OCI-M1 (cell line): ENCODE results near the gene BCKDHB.
"Not testable (repeated sequence)": the region's sequence is repeated elsewhere in the genome, so short reads cannot be mapped to it uniquely, and the experiment has no call there.

ENCODE experiments used
- DNase-seq: peaks from one replicate; lab custom pipeline; 2025; lab: John Stamatoyannopoulos, UW

BCKDHB gene

DNA sequence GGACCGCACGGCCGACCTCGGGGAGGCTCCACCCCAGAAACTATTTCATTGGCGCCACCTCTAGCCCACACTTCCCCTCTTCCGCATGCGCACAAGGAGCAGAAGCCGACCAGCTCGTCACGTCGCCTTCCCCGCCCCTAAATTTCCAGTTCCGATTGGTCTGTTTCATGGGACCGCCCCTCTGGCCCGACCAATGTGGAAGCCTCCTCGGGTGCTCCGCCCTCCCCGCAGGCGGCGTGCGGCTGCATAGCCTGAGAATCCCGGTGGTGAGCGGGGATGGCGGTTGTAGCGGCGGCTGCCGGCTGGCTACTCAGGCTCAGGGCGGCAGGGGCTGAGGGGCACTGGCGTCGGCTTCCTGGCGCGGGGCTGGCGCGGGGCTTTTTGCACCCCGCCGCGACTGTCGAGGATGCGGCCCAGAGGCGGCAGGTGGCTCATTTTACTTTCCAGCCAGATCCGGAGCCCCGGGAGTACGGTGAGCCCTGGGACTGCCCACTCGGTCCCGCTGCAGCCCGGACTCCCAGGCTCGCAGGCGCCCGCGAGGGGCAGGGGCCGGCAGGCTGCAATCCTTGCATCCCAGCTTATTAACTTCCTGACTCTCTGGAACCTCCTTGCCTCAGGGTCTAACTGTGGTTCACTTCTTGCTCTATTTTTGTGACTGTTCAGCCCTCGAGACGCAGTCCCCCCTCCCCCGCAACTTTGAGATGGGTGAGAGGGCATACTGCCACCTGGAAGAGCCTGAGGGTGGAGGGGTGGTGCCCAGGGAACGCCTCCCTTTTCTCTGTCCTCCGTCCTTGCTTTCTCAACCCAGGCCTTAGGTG is at the start of gene BCKDHB:
TSS of gene BCKDHB (plus strand) at position 254 of the 818 bp plus-strand sequence. CDS start at position 277, 23 bp downstream.
- peak; percentile 100 for DNase-seq

DNA sequence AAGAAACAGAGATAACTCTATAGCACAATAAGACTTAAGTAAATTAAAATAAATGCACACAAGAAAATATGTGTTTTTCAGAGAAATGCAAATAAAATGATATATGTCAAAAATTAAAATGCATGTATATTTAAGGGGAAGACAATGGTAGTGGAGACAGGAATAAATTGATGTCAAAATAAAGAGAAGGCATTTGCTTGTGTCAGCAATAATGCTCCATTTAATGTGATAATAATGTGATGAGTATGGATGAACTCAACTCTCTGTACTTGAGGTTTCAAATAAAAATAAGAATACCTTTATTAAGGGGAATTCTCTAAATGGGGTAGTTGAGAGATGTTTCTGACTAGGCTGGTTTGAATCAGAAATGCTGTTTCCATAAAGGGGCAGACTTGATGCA is 45.7 kb upstream of the BCKDHB start:
- no peak for DNase-seq

GRCh38 chr6:80068146-80068545 is 38.3 kb upstream of the BCKDHB start:
- not testable (repeated sequence) for DNase-seq

DNA sequence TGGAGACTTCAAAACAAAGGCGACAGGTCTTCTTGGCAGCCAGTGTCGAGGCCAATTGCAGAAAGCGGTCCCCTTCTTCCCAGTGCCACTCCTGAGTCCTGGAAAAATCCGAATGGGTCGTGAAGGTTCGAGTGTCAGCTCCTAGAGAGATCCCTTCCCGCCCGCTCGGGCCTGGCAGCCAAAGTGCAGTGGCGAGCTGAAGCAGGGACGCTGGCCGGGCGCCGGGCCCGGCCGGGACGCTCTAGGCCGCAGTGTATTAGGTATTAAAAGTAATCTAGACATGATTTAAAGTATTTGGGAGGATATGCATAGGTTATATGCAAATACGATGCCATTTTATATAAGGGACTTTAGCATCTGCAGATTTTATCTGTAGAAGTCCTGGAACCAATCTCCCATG is 36.0 kb upstream of the BCKDHB start:
- DNase-seq = not testable (repeated sequence)

DNA sequence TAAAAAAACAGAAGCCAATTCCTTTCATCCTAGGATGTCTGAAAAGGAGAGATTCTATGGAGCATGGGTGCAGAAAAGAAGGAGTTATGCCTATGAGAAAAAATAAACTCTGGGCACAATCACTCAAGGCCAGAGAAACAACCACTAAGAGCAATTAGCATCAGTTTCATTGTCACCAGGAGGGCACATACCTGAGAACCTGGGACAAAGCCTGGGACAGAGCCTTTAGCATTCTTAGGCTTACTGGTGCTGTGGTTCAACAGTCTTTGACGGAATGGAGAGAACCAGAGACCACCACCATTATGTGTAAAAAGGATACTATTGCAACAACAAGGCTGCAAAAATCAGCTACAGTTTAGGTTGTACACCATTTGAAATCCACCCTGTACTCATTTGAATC is 29.4 kb upstream of the BCKDHB start:
- DNase-seq = no peak

GRCh38 chr6:80088637-80089036 is 17.8 kb upstream of the BCKDHB start:
- DNase-seq = no peak

DNA sequence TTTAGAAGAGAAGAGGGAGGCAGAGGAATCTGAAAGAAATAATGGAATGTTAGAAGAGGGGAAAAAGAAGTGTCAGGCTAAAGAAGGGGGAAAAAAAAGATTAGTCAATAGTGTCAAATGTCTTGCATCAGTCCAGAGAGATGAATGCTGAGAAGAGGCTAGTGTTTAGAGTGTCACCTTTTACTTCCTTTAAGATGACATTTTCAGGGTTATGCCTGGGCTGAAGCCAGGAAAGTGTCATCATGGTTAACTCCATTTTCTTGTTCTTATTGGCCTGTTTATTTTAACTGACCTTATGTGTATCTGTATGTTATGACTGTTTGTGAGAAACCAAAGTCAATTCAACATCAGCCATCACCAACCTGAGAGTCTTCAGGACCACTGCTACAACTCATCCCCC is 15.0 kb upstream of the BCKDHB start:
- DNase-seq = no peak

DNA sequence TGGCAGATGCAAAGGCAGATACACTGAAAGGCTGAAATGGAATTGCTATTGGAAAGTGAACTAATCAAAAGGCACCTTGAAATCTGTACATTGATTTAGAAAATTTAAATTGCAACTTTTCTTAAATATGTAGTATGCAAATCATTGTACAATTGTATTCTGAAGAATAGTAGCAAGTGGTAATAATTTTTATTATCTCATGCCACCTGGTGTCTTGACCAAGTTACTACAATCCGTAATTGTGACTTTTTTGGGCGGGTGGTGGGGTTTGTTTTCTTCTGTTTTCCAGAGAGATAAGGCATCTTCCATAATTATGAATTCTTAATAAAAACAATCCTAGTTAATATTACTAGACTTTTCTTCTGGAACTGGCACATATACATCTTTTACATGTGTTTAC is 12.5 kb upstream of the BCKDHB start:
- peak; percentile 66 for DNase-seq

DNA sequence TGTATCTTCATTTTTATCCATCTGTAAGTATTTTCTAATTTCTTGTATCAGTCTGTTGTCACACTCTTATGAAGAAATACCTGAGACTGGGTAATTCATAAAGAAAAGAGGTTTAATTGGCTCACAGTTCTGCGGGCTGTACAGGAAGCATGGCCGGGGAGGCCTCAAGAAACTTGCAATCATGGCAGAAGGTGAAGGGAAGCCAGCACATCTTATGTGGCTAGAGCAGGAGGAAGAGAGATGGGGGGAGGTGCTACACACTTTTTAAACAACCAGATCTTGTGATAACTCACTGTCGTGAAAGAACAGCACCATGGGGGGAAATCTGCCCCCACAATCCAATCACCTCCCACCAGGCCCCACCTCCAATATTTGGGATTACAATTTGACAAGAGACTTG is 10.9 kb upstream of the BCKDHB start:
- DNase-seq = no peak

DNA sequence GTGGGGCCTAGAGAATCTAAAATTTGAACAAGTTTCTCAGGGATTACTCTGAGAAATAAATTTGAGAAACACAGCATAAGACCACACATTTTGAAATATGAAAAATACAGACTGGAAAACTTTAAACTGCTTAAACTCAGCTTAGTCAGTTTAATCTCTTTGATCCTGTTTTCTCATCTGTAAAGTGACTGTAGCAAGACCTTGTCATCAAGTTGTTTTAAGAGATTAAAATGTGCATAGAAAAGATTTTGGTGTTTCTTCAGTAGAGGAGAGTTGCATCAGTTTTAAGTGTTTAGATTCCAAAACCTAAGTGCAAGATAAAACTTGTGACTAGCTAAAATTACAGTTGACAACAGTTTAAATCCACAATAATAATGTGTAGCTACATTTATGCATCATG is 8.1 kb upstream of the BCKDHB start:
- peak; percentile 25 for DNase-seq

GRCh38 chr6:80104520-80104919 is 2.0 kb upstream of the BCKDHB start:
- no peak for DNase-seq

- DNase-seq = no peak
Observed at GRCh38 chr6:80105972-80106417, 476 bp upstream of the BCKDHB start.

- peak; percentile 49 for DNase-seq
Observed at GRCh38 chr6:80122576-80122975, 16.1 kb downstream of the BCKDHB start.

- DNase-seq = no peak
Observed at GRCh38 chr6:80126657-80127345, 20.3 kb downstream of the BCKDHB start.

DNA sequence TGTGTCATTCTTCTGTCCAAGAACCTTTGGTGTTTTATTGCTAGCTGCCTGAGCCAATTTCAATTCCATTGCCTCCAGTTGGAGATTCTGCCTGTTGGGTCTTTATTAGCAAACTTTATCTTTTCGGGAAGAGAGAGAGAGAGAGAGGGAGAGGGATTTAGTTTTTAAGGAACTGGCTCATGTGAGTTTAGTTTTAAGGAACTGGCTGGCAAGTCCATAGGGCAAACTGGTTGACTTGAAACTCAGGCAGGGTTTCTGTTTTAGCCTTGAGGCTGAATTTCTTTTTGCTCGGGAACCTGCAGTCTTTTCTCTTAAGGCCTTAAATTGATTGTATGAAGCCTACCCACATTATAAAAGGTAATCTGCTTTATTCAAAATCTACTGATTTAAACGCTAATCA is 23.0 kb downstream of the BCKDHB start:
- DNase-seq = no peak

DNA sequence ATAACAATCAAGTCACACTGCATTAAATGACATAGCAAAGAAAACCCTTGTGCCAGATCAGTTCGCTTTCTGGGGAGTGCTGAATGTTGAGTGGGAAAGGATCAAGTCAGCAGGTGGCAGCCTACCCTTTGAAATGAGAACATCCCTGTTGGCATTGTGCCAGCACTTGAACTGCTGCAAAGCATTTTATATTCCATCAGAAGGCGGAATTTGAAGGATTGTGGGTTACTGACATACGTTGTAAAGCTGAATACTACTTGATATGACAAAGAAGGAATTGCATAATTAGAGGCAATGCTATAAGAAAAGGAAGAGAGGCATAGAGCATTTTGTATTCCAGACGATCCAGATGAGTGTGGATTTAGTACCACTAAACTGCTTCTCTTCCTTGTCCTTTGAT is 26.5 kb downstream of the BCKDHB start:
- DNase-seq = peak; percentile 71

DNA sequence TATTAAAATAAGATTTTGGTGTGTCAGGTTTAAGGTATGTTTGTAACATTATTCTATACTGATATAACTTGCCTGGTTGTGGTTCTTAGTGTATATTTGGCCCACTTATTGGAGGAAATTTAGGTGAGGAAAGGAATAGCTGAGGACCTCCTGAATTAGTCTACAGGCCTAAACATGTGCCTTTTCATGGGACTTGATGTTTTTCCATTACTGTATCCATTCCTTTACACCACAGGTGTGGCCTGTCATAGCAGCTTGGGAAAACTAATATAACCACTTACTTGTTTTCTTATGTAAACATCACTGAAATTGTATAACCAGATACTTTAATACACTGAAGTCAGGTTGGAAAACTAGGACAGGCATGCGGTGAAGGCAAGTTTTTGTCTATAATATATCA is 27.6 kb downstream of the BCKDHB start:
- DNase-seq = no peak

GRCh38 chr6:80142586-80142985 is 36.1 kb downstream of the BCKDHB start:
- no peak for DNase-seq

- DNase-seq = peak; percentile 41
Observed at GRCh38 chr6:80143419-80143937, 37.0 kb downstream of the BCKDHB start.

DNA sequence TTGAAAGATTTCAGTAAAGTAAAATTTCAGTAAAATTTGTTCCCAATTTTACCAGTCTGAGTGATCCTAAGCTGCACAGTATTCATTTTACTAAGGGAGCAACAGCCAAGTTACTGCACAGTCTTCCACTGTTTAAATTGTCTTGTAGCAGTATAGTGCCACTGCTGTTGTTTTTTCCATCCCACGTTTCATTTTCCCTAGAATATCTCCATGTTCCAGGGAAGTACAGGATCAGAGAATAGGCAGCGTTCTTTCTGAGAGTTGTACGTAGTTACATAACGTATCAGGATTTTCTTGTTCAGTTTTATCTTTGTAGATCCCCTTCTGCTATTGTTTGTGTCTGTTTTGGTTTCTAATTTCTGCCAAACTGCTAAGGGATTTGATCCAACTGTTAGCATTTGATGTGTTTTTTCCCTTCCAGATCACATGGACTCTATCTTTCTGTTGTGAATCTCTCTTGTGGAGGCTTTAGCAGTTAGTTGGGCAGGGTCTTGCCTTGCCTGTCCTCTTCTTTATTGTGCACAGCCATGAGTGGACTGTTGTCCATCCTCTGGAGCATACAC is 38.4 kb downstream of the BCKDHB start:
- no peak for DNase-seq

DNA sequence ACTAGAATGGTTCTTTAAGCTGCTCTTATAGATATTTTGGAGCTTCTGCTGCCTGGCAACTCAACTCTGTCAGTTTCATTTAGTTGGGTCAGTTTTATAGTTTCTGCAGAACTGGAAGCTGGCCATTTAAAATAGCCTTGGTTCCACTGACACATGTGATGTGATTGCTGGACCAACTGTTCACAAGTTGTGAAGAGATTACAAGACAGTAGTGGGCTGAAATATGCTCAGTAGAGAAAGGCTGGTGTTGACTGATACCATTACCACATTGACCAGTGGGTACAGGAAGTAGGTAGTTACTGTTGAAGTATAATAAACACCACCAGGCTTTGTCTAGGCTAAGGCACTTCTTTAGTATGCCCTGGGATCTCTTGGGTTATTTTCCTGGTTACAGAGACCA is 39.0 kb downstream of the BCKDHB start:
- DNase-seq = peak; percentile 82

DNA sequence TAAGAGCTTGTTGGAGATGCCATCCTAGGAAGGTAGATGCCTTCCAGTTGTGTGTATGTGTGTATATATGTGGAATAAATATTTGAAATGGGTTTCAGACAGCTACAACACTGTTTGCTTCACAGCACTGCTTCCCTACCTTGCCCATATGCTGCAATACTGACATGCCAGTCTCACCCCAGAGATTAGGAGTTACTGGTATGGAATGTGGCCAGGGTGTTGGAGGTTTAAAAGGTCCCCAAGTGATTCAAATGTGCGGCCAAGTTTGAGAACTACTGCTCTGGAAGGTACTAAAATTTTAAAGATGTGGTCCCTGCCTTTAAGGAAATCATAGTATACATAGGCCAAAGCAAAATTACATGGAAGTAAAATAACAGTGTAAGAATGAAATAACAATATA is 39.5 kb downstream of the BCKDHB start:
- DNase-seq = no peak

DNA sequence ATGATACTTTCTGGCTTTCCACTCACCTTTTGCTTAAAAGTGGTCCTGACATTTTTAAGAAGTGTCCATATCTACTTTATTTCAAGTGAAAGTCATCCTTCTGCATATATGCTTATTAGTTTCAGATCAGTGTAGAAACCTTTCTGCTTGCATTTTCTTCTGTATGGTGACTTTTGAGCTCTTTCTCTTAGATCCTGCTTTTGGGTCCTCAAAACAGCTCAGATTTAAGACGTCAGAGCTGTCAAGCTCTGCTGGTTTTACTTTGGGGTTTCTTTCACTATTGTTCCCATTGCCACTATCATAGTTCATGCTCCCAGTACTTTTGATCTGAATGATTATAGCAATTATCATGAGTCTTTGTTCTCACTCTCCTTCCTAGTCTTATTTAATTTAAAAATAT is 41.7 kb downstream of the BCKDHB start:
- DNase-seq = no peak
